Mucosa of gallbladder (tissue), 1 donor: ENCODE data around the gene CARD10. TPM values are rescaled to one million over a fixed set of nuclear protein-coding genes. Genes with fewer than 3 reads are reported as not detected.
A peak's percentile ranks its signal among the peaks of the same experiment; 100 is the strongest.

Experiments used
- DNase-seq: peaks from one replicate; pipeline ENCODE4 v3.0.0-alpha.2; 2020; ENCODE audit warnings: low spot score
- total RNA-seq: library from RNA; stranded (reverse); gene quantifications from one replicate; pipeline ENCODE4 v1.2.1, GENCODE V29; 2021
- donor health status: DM: no; HTN: no; CAD: no.

Gene CARD10
- total RNA-seq, 1 donor from 2014 or later, result 62.8 TPM

GRCh38 chr22:37467391-37467955, 51.7 kb downstream of the CARD10 start:
- DNase-seq, result no peak

GRCh38 chr22:37464181-37464580, 55.0 kb downstream of the CARD10 start:
- DNase-seq, result no peak

- no peak for DNase-seq
Observed at GRCh38 chr22:37462983-37463382, 56.2 kb downstream of the CARD10 start.

- DNase-seq, result no peak
Observed at GRCh38 chr22:37462436-37462835, 56.8 kb downstream of the CARD10 start.

- DNase-seq, result no peak
Observed at GRCh38 chr22:37461961-37462360, 57.3 kb downstream of the CARD10 start.

GRCh38 chr22:37460684-37461083, 58.5 kb downstream of the CARD10 start:
- no peak for DNase-seq

- no peak for DNase-seq
Observed at GRCh38 chr22:37459206-37459605, 60.0 kb downstream of the CARD10 start.

GRCh38 chr22:37457093-37457893, 61.9 kb downstream of the CARD10 start:
- DNase-seq, result peak; percentile 81

- DNase-seq, result no peak
Observed at GRCh38 chr22:37456346-37456745, 62.9 kb downstream of the CARD10 start.

GRCh38 chr22:37455896-37456295, 63.3 kb downstream of the CARD10 start:
- DNase-seq, result no peak

GRCh38 chr22:37454857-37455686, 64.1 kb downstream of the CARD10 start:
- DNase-seq, result peak; percentile 32

GRCh38 chr22:37453696-37454095, 65.5 kb downstream of the CARD10 start:
- no peak for DNase-seq

GRCh38 chr22:37451218-37451617, 68.0 kb downstream of the CARD10 start:
- no peak for DNase-seq

GRCh38 chr22:37449331-37450001, 69.7 kb downstream of the CARD10 start:
- DNase-seq, result no peak

GRCh38 chr22:37448516-37449127, 70.6 kb downstream of the CARD10 start:
- no peak for DNase-seq

- no peak for DNase-seq
Observed at GRCh38 chr22:37445501-37445900, 73.7 kb downstream of the CARD10 start.

GRCh38 chr22:37443977-37444376, 75.2 kb downstream of the CARD10 start:
- no peak for DNase-seq

- DNase-seq, result no peak
Observed at GRCh38 chr22:37443086-37443485, 76.1 kb downstream of the CARD10 start.

- no peak for DNase-seq
Observed at GRCh38 chr22:37442537-37442936, 76.7 kb downstream of the CARD10 start.

GRCh38 chr22:37442135-37442534, 77.1 kb downstream of the CARD10 start:
- DNase-seq, result no peak

- DNase-seq, result no peak
Observed at GRCh38 chr22:37440875-37441274, 78.3 kb downstream of the CARD10 start.
